Non-pigmented ciliary epithelial cell (primary cell): ENCODE measurements around the gene TRAF3IP1.
"Not testable (repeated sequence)": the region's sequence is repeated elsewhere in the genome, so short reads cannot be mapped to it uniquely, and the experiment has no call there.

ENCODE experiments used
- DNase-seq: peaks from one replicate; pipeline ENCODE4 v3.0.0-alpha.2; 2010; ENCODE audit warnings: low read depth

The TRAF3IP1 gene

DNA sequence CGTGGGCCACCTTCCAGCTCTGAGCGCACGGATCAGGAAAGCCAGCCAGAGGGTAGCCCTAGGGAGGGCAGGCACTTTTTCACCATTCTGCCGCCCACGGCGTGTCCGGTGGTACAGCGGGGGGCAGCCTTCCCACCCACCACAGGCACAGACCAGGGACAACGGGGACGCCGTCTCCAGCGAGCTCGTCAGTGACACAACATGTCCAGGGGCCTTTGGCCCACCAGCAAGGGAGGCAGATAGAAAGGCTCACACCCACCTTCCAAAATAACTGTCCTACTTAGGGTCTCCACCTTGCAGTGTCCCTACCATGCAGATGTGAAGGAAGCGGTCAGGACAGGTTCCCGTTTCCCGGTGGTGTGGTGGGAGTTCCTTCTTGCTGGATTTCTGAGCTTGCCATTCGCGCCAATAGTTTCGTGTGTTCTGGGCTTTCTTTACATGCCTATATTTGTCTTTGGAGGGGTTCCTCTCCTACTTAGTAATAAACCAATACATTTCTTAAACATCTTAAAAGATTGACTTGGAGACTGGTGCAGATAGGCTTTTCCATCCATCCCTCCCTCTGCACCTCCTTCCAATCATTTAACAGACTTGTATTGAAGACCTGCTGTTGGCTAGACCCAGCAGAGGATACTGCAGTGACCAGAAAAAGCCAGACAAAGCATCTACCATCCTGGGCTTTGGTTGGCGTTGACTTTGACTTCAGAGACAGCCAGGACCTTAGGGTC is 107.3 kb downstream of the TRAF3IP1 start:
- no peak for DNase-seq

DNA sequence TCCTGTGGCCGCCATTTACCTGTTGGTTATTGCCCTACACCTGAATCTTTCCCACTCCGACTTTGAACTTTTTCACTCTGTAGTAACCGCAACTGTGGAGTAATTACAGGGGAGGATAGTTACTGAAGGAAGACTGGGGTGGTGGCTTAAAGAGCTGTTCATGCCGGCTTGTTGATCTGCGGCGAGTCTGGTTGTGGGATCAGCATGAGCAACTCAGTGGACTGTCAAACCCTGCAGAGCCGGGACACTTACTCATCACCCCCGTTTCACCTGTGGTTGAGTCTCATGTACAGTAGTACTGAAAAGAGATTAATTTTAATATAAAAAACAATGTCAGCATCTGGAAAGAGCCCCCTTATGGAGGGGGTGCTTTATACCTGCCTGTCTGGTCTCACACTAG is 108.5 kb downstream of the TRAF3IP1 start:
- DNase-seq: no peak

DNA sequence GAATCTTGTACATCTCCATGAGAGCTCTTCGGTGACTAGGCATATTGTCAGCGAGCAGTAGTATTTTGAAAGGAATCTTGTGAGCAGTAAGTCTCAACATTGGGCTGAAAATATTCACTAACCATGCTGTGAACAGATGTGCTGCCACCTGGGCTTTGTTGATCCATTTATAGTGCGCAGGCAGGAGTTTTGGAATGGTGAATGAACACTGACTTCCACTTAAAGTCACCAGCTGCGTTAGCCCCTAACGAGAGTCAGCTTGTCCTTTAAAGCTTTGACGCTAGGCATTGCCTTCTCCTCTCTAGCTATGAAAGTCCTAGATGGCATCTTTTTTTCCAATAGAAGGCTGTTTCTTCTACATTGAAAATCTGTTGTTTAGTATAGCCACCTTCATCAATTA is 110.5 kb downstream of the TRAF3IP1 start:
- no peak for DNase-seq

DNA sequence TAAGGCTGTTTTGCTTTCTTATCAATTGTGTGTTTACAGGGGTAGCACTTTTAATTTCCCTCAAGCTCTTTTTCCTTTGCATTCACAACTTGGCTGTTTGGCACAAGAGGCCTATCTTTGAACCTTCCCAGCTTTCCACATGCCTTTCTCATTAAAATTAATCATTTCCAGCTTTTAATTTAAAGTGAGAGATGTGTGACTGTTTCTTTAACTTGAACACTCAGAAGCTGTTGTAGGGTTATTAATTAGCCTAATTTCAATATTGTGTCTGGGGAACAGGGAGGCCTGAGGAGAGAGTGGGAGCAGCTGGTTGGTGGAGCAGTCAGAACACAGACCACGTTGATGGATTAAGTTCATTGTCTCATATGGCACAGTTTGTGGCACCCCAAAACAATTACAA is 111.1 kb downstream of the TRAF3IP1 start:
- DNase-seq: no peak

DNA sequence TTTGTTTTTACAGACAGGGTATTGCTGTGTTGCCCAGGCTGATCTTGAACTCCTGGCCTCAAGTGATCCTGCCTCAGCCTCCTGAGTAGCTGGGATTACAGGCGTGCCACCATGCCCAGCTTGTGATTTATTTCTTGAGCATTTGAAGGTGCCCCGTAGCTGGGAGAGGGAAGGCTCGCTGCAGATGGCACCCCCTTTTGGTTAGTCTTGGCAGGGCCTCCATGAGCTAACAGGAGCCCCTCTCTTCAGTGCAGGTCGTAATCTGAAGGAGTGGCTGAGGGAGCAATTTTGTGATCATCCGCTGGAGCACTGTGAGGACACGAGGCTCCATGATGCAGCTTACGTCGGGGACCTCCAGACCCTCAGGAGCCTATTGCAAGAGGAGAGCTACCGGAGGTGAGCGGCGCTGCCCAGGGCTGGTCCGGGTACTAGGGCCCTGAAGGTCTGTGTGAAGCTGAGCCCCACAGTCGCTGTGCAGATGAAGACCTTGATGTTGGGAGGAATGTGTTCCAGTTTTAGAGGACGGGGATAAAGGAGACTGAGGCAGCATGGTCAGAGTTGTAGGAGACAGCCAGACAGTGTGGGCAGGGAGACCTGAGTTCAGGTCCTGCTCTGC is 113.1 kb downstream of the TRAF3IP1 start:
- DNase-seq: no peak

DNA sequence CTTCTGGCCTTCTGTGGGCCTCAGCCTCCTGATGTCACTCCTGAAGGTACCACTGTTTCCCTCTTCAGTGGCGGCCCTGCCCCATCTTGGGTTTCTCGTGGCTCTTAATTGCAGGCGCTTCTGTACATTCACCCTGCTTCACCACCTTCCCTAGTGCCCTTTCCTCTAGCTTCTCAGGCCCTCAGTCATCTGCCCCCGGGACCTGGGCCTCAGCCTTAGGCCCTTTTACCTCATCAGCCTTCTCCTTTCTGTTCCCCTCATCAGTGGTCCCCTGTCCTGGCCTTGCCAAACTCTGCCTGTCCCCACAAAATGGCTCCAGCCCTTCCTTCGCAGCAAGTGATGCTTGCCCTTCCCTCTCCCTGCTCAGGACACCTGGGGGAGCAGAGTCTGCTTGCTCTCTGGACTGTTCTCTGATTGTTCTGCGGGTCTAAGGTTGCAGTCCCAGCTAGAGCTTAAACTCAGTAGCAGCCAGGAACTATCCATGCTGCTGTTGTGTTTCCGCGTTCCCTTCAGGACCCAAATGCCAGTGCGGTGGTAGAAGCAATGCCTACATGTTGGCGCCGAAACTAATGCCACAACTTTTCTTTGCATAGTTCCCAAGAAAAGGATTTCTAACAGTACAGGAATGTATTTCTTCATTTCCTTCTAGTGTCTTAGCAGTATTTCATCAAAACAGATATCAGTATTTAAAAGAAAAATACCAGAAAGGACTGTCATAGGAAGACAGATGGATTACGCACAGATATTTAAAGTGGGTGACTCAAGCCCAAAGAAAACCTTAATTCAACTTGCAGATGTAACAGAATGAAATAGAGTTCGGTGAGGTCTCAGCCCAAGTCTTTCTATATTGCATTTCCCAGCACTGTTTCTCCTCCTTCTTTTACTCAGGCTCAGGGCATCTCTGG is 113.9 kb downstream of the TRAF3IP1 start:
- peak; percentile 85 for DNase-seq

DNA sequence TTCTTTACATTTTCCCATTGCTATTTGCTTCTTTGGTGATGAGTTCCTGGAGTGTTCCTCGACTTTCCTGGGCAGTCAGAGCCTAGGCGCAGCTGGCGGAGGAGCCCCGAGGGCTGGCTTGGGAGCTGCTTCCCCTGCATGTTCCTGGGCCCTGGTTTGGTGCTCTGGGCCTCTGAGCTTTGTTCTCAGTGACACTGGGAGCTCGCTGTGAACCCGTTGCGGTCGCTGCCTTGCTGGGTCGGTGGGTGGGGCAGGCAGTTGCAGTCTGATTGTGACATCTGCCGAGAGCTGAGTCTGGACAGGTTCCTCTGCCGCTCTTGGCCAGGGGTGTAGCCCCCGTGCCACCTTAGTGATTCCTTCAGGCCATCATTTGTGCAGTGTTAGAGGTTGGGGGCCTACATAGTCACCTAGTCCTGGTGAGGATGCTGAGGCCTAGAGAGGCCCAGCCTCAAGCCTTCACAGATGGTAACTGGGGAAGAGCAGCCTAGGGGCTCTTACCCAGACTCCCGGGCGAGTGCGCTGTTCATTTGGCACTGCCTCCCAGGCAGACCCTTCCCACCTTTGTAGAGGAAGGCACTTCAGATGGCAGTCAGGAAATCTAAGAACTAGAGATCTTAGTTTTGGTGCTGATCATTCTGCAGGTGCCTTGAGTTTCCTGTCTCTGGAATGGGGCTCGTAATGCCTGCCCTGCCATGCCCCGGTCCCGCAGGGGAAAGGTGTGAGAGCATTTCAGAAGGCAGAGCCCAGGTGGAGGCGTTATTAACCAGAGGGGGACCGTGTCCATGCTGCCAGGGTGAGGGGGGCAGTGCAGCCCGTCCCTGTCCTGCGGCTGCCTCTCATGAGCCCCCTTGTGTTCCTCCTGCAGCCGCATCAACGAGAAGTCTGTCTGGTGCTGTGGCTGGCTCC is 114.8 kb downstream of the TRAF3IP1 start:
- DNase-seq: no peak

DNA sequence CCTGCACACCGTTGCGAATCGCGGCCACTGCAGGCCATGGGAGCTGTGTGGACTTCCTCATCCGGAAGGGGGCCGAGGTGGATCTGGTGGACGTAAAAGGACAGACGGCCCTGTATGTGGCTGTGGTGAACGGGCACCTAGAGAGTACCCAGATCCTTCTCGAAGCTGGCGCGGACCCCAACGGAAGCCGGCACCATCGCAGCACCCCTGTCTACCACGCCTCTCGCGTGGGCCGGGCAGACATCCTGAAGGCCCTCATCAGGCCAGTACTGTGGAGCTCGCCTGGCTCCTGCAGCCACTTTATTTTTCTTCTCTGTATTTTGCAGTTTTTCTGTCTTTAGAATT is 115.4 kb downstream of the TRAF3IP1 start:
- DNase-seq: no peak

DNA sequence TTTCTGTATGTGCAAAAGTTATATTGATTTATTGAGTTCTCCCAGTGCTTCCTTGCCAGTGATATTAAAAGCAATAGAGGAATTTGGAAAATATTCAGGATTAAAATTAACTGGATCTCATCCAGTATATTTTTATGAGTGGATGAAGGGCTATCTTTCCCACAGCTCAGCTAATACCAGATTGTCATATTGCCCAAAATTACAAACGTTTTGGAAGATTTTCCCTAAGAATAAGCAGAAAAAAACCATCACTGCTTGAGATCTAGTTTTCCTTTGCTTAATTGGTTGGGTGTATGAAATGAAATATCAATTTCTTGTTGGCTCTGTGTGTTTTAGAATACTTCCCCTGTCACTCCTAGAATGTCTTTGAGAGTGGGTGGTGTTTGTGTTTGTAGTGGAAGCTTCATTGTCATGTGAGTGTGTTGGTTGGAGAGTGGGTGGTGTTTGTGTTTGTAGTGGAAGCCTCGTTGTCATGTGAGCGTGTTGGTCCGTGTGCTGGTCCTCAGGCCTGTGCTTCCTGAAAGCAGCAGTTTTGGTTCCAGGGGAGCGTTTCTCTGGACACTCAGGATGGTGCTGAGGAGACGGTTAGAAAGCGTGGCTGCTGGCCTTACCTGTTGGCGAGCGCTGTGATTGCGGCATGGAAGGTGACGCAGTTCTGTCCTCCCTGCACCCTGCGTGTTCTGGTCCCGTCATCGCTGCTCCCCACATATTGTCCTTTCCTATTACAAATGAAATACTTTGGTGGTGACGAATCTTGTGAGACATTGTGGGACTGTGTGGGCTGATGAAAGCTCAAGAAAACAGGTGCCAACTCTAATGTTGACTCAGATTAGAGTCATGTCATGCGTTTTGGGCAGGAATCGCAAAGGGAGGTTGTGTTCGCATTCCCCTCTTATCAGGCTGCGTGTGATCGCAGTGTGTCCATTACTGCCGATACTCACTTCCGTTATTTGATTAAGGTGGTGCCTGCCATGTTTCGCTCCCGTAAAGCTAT is 118.8 kb downstream of the TRAF3IP1 start:
- DNase-seq: peak; percentile 97

DNA sequence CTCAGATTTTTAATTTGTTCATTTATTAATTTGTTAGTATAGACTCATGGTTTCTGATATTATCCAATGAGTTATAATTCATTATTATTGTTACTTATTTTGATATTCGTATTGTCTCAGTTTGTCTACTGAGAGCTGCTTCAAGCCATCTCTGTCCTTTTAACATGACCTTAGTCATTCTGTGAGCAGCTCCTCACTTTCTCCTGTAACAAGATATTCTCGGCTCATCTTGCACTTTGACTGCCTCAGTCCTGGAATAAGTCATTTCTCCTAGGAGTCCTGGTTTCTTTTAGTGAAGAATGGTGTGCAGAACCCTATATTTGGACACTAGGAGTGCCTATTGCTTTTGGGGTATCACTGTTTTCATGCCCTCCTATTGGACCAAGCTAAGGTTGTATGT is 119.6 kb downstream of the TRAF3IP1 start:
- DNase-seq: no peak

DNA sequence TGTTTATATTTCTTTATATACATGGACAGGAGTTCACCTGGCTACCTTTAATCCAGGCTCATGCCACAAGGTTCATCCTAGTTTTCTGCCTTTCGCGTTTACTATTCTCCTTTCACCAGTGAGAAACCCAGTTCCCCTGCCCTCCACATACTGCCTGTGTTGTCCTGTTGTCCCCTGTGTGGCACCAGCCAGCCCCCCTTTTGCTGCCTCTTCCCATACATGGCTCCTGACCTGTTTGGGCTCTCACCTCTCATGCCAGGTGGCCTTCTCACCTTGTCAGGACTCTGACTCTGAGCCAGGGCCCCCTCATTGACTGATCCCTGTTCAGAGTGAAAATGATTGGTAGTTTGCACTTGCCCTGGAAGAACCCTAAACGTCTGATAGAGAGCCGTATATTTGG is 120.0 kb downstream of the TRAF3IP1 start:
- DNase-seq: no peak

DNA sequence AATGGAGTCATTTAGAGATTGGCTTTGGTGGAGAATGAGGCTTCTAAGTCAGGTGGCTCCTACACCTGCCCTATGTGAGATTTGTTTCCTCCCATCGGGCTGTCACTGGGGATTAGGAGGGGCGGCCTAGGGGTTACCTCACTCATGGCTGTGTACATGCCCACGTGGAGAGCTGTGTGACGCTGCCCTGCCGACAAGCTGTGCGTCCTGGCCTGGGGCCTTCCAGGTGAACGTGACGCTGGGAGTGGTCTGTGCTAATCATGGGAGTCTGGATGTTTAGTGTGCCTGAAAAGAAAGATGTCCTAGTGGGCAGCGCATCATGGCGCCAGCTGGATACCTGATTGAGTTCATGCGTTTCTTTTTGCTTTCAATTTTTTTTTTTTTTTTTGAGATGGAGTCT is 120.4 kb downstream of the TRAF3IP1 start:
- DNase-seq: no peak

DNA sequence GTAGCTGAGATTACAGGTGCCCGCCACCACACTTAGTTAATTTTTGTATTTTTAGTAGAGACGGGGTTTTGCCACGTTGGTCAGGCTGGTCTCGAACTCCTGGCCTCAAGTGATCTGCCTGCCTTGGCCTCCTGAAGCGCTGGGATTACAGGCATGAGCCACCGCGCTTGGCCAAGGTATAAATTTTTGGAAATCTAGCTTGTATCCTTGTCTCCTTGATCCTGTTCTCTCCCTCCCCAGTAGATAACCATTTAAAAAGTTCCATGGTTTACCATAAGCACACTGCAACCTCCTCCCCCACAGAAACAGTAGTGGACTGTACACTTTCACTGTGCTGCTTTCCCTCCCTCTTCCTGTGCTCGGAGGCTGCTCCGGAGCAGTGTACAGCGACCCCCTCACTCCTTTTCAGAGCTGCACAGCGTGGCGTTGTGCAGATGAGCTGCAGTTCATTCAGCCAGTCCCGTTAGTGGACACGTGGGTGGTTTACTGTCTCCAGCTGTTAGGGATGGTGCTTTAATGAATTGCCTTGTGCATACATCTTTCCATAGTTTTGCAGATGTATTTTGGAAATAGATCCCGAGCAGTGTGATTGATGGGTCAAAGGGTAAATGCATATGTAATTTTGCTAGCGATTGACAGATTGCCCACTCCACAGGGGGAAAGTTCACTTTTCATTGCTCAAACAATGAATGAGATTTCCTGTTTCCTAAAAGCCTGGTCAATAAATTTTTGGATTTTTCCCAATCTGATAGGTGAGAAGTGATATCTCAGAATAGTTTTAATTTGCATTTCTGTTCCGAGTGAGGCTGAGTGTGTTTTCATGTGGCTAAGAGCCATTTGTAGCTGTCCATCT is 121.2 kb downstream of the TRAF3IP1 start:
- no peak for DNase-seq

DNA sequence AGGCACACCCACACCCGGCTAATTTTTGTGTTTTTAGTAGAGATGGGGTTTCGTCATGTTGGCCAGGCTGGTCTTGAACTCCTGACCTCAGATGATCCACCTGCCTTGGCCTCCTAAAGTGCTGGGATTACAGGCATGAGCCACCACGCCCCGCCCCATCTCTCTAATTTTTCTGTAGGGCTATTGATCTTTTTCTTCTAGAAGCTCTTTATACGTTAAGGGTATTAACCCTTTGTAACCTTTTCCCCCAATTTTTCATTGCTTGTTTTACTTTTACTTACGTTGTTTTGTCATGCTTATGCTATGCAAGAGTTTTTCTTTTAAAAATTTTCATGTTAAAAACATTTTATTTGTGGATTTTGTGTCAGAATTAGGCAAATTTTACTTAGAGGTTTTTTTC is 121.9 kb downstream of the TRAF3IP1 start:
- DNase-seq: not testable (repeated sequence)

DNA sequence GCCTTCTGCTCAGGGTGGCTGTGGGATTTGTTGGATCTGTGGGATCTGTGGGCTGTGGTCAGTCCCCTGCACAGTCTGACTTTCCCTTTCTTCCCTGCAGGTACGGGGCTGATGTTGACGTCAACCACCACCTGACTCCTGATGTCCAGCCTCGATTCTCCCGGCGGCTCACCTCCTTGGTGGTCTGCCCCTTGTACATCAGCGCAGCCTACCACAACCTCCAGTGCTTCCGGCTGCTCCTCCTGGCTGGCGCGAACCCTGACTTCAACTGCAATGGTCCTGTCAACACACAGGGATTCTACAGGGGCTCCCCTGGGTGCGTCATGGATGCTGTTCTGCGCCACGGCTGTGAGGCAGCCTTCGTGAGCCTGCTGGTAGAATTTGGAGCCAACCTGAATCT is 123.9 kb downstream of the TRAF3IP1 start:
- no peak for DNase-seq

DNA sequence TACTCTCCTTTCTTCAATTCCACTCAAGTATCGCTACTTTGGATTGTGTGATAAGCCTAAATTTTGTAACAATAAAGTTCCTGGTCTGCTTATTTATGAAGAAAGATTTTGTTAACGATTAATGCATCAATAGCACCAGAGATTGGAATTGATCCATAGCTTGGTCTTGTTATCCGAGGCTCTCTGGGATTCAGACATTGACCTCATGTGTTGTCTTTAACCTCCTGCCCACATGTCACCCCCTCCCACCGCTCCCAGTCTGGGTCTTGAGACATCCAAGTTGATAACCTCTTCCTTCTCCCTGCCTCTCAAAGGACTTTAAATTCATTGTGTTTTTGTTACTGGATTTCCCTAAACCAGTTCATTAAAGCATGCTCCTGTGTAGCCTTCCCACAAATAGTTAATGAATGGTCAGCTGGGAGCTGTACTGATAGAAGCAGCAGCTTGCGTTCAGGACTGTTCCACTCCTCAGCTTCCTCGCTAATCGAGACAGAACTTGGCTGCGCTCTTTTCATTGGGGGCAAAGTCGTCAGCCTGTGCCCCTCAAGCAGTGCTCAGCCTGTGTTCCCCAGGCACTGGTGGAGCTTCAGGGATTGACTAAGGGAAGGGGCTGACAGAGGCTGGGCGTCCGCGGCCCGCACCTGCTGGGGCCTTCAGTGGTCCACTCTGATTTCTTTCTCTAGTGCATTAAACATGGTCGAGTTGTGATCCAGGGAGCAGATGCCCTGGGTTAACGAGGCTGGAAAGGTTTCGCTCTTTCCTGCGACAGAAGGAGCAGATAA is 125.3 kb downstream of the TRAF3IP1 start:
- DNase-seq: no peak

DNA sequence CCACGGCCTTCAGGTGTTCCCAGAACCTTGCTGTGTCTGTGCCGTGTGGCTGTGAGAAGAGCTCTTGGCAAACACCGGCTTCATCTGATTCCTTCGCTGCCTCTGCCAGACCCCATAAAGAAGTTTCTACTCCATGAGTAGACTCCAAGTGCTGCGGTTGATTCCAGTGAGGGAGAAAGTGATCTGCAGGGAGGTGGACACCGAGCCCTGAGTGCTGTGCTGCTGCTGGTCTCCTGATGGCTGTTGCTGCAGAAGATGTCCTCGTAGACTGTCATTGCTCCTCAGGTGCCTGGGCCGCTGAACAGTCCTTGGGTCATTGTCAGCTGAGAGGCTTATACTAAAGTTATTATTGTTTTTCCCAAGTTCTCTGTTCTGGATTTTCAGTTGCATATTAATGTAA is 126.1 kb downstream of the TRAF3IP1 start:
- no peak for DNase-seq

DNA sequence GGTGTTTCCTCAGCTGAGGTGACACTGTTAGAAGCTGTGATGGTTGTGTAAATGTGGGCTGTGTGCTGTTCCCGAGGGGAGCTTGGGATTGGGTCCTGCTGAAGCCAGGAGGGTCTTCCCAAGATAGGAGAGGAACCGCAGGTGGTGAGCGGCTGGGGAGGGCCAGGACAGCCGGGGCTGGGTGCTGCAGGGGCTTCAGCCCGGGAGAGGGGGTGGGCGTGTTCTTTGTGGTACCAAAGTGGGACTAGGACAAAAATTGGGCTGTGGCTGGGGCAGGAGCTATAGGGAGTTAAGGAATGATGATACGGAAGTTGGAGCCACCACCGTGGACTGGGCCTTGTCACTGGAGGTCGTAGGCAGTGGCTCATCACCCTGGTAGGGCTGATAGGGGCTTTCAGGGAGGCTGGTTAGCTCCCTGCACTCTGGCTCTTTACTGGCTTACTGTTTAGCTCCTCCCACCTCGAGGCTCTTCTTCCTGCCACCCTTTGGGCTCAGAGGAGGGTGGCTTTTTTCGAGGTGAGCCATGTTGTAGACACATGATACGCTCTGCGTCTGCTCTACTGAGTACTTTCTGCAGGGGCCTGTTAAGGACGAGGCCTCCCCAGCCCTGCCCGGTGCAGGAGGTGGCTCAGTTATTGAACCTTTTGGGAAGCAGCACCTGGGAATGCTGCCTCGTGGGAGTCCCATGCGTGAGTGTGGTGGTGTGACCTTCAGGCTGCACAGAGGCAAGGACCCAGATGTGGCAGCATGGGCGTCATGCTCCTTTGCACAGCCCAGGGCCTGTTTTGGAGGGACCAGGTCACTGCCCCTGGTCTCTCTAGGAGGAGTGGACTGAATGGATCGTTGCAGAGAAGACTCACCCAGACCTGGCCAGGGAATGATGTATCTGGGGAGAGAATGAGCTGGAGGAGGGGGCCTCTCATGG is 128.0 kb downstream of the TRAF3IP1 start:
- no peak for DNase-seq
